HG02610 (cell line): Measurements from ENCODE around the gene SAMM50.

Source experiments
- ATAC-seq: cut with Tn5 transposase; IDR thresholded peaks from one replicate; pipeline ENCODE4 v1.9.1; 2021; ENCODE audit warnings: mild to moderate bottlenecking, moderate library complexity; ENCODE audit not compliant: unreplicated experiment

Gene SAMM50

GRCh38 chr22:44026630-44027511 lies 71.6 kb downstream of the SAMM50 start:
- ATAC-seq: peak; percentile 41

- no peak for ATAC-seq
Observed at GRCh38 chr22:44028091-44028490, 72.8 kb downstream of the SAMM50 start.

DNA sequence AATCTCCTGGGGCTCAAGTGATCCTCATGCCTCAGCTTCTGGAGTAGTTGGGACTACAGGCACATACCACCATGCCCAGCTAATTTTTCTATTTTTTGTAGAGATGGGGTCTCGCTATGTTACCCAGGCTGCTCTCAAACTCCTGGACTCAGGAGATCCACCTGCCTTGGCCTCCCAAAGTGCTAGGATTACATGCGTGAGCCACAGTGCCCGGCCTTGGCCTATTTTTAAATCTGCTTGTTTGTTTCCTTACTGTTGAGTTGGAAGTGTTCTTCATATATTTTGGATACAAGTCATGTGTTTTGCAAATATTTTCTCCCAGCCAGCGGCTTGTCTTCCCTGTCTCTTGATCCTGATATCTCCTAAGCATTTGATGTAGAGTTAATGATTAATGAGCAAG lies 73.8 kb downstream of the SAMM50 start:
- no peak for ATAC-seq

- no peak for ATAC-seq
Observed at GRCh38 chr22:44030051-44030701, 74.9 kb downstream of the SAMM50 start.

DNA sequence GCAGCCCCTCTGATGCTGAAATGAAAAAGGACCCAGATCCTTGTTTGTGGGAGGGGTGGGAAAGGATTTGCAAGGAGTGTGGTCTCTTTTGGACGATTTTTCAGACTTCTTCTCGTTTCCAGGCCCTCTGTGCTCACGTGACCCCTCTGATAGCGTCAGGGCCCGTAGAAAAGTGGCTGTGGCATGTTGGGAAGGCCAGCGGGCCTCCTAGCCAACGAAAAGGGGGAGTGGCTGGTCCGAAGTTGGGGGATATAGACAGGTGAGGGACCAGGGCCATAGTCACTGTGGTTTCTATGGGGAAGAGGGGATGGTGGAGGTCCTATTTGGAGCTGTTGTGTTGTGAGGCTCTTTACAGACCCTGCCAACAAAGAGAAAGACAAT lies 75.5 kb downstream of the SAMM50 start:
- ATAC-seq: no peak

DNA sequence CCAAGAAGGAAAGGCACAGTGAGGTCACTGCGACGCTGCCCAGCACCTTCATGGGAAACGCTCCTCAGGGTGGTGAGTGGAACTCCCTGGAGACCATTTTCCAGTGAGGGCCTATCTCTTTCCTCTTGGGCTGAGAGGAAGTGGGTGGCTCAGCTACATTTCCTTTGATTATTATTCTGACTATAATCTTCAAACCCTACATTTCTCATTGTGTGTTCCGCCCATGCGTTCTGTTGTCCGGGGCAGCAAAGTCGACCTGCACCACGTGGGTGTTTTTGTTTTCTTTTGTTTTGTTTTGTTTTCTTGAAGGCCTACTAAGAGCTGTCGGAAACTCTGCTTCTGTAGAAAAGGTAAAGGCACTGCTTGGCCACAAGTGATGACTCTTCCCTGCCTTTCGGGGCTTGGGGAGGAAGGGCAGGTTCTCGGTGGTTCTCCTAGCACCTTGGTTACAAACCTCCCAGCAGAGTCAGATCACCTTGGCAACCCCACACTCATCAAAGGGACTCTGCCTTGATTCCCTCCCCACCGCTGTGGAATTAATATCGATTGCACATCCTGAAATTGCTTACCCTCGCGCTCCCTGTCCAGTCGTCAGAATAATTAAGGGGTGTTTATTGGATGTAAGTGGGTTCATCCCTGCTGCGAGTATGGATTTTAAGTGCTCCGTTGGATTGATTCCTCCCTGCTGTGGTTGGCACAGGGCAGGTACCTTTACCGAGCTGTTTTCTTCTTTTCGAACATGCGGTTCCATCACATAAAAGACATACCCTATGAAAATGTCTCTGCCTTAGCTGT lies 76.1 kb downstream of the SAMM50 start:
- no peak for ATAC-seq

DNA sequence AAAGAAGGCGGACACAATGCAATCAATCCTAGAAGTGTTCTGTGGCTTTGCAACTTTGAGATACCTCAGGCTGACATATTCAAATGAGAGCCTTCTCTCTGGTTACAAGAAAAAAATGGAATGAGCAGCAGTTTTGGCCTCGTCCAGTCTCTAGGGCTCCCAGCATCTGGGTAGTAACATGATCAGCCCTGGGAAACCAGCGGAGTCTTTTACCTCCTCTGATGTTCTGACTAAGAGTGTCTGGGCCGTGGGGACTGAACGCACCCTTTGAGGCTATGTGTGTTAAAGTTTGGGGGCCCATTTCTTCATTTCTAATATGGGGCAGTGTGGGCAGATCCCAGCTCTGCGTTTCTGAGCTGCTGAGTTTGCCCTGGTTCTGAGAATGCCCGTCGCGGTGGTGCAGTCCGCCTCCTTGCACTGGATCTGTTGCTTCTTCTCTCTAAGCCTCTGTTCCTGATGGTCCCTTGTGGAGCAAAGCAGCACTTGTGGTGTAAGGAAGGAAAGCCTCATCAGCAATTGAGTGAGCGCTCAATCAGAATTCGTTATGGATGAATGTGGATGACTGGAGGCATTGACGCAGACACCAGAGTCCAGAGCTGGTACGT lies 77.0 kb downstream of the SAMM50 start:
- ATAC-seq: no peak

DNA sequence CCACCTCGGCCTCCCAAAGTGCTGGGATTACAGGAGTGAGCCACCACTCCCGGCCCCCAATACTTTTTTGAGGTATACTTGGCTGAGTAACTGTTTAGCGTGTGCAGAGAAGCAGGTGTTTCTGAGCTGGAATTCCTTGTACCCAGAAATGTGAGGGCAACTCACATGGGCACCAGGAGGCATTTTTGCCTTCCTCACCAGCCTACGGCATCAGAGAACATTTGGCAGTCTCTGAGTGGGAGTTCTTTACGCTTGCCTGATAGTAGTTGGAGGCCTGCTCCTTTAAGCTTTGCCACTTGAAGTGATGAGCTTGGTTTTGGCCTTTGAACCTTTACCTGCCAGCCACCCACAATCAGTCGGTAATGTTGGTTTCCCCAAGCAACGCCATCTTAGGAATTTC lies 78.0 kb downstream of the SAMM50 start:
- ATAC-seq: no peak

DNA sequence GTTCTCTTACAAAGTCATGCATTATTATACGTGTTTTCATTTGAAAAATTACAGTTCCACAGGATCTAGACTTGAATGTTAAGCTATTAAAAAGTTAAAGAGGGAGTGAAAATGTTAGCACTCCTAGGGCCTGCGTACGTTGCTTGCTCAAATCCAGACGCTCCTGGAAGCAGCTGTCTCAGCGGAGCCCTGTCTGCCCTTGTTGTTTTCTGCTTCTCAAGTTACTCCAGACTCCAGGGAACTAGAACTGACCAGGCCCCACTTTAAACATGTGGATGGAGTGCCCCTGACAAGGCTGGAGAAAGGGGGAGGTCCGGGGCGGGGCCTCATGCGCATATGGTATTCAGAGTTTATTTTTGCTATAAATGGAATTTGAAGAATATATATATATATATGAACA lies 78.5 kb downstream of the SAMM50 start:
- ATAC-seq: no peak

GRCh38 chr22:44037519-44038375 lies 82.5 kb downstream of the SAMM50 start:
- ATAC-seq: no peak

GRCh38 chr22:44039566-44040171 lies 84.4 kb downstream of the SAMM50 start:
- no peak for ATAC-seq

- ATAC-seq: peak; percentile 65
Observed at GRCh38 chr22:44042249-44043218, 87.3 kb downstream of the SAMM50 start.

- no peak for ATAC-seq
Observed at GRCh38 chr22:44045145-44045544, 89.9 kb downstream of the SAMM50 start.
